AG09309 (cell line): ENCODE data around the gene C2CD4A.

Experiments used
- DNase-seq: peaks from one replicate; pipeline ENCODE4 v3.0.0-alpha.2; 2010; ENCODE audit warnings: low read depth
- H3K4me3 ChIP-seq: 2 replicates; pipeline ENCODE4 v1.5.1; 2011; ENCODE audit warnings: mild to moderate bottlenecking, low read depth, low read length, moderate library complexity; ENCODE audit not compliant: control insufficient read depth
- CTCF ChIP-seq: IDR thresholded peaks from 2 replicates; pipeline ENCODE4 v1.5.1; 2011; ENCODE audit warnings: mild to moderate bottlenecking, low read depth, low read length, inconsistent platforms; ENCODE audit not compliant: insufficient read depth, control insufficient read depth; ENCODE audit errors: missing control alignments

The C2CD4A gene

GRCh38 chr15:62069551-62069950 lies 2.8 kb downstream of the C2CD4A start:
- no peak for TF ChIP-seq CTCF
- H3K4me3 ChIP-seq = no peak overlapping the region
- DNase-seq = no peak

GRCh38 chr15:62071711-62072308 lies 5.0 kb downstream of the C2CD4A start:
- no peak for DNase-seq
- H3K4me3 ChIP-seq = no peak overlapping the region
- TF ChIP-seq CTCF = peak; percentile 49

DNA sequence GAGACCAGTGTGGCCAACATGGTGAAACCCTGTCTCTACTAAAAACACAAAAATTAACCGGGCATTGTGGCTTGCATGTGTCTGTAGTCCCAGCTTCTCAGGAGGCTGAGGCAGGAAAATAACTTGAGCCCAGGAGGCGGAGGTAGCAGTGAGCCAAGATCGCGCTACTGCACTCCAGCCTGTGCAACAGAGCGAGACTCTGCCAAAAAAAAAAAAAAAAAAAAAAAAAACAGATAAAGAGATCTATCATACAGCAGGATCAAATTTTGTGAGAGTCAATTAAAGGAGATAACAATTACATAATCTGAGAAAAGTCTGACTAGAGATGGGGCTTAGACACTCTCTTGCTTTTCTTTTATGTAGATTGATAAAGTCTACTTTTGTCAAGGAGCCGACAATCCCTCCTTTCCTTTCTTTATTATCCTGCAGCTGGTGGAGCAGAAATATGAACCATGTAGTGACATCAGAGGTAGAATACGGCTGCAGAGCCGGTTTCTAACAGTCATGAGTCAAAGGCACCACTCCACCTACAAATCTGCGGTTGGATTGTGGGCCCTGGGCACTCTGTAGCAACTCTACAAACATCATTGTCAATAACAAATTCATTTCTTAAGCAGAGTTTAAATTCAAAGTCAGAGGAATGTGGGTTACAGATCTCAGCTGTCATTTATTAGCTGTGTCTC lies 9.0 kb downstream of the C2CD4A start:
- DNase-seq = no peak

GRCh38 chr15:62079594-62079993 lies 12.8 kb downstream of the C2CD4A start:
- no peak for DNase-seq
- H3K4me3 ChIP-seq = no peak overlapping the region
- TF ChIP-seq CTCF = no peak

More for the DNA sequence above, 9.0 kb downstream of the C2CD4A start:
- no peak overlapping the region for H3K4me3 ChIP-seq
- TF ChIP-seq CTCF = no peak

DNA sequence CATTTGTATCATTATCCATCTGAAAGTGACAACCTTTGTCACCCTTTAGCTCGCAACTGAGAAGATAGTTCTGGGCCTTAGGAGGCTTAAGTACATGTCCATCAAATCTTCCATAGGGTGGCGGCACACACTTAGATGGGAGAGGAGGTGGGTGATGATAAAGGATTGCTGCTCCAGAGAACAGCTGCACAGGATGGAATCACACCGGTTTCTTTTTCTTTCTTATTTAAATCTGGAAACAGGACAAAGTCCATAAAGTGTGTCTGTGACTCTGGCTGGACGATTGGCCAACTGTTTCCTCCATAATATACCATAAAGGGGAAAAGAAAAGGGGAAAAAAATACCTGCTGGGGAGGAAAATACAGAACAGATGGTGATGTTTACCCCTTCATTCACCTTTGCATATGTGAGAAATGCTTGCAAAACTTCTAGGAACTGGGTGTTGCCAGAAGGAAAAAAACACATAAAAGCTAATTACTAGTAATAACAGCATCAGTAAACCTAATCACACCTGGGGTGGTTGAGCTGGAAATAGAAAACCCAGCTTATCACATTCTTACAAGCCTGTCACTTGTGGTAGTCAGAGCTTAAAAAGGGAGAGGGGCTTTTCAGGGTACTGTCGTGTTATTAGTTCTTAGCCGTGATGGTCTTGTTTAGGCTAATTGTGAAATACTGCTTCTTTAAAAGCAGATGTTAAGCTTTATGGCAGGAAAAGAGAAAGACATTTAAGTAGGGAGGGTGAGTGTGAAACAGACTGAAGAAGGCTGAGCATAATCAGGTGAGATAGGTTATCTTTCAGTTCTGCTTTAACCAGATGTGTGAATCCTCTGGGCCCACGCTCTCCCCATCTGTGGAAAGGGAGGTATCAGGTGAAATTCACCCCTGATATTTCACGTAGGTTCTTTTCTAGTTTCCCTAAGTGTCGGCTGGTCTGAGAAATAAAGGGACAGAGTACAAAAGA lies 16.7 kb downstream of the C2CD4A start:
- no peak for DNase-seq
- TF ChIP-seq CTCF = no peak
- no peak overlapping the region for H3K4me3 ChIP-seq

DNA sequence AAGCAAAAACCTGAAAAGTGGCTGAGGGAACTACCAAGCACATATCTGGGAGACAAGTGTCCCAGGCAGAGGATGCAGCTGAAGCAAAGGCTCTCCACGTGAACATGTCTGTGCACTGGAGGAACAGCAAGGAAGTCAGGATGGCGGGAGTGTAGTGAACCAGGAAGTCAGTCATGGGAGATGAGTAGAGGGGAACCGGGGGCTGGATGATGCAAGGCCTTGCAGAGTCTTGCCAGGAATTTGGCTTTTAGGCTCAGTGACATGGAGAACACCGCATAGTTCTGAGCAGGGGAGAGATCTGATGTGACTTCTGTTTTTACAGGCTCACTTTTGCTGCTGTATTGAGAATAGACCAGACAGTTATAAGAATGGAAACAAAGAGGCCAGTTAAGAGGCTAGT lies 19.0 kb downstream of the C2CD4A start:
- no peak for TF ChIP-seq CTCF
- no peak overlapping the region for H3K4me3 ChIP-seq
- DNase-seq = no peak
